RWPE2 (cell line): ENCODE results near the gene MTFR2.

ENCODE experiments used
- ATAC-seq: fragments of 200-7000 bp; cut with Tn5 transposase; 3 replicates; pipeline ENCODE4 v1.9.1; 2021; ENCODE audit warnings: low read depth
- DNase-seq: peaks from one replicate; pipeline ENCODE4 v3.0.0-alpha.2; 2020; ENCODE audit warnings: low spot score
- H3K27ac ChIP-seq: fragments of 450-650 bp; 2 replicates; pipeline ENCODE4 v1.5.1; 2017; ENCODE audit warnings: mild to moderate bottlenecking; ENCODE audit not compliant: poor library complexity, severe bottlenecking
- H3K27me3 ChIP-seq: fragments of 250-450 bp; sonication (Bioruptor Pico); 2 replicates; pipeline ENCODE4 v1.5.1; 2021; ENCODE audit warnings: mild to moderate bottlenecking, moderate library complexity; ENCODE audit not compliant: insufficient read depth, poor library complexity, severe bottlenecking
- H3K36me3 ChIP-seq: fragments of 250-450 bp; sonication (Bioruptor Pico); 2 replicates; pipeline ENCODE4 v1.5.1; 2020; ENCODE audit warnings: low read depth, mild to moderate bottlenecking, moderate library complexity
- H3K4me1 ChIP-seq: fragments of 250-450 bp; sonication (Bioruptor Pico); 2 replicates; pipeline ENCODE4 v1.5.1; 2021; ENCODE audit warnings: mild to moderate bottlenecking, moderate library complexity; ENCODE audit not compliant: insufficient read depth, poor library complexity, severe bottlenecking
- H3K4me3 ChIP-seq: fragments of 250-450 bp; sonication (Bioruptor Pico); 2 replicates; pipeline ENCODE4 v1.5.1; 2021; ENCODE audit warnings: mild to moderate bottlenecking, moderate library complexity; ENCODE audit not compliant: severe bottlenecking
- H3K9me3 ChIP-seq: fragments of 250-450 bp; sonication (Bioruptor Pico); 2 replicates; pipeline ENCODE4 v1.5.1; 2021; ENCODE audit warnings: mild to moderate bottlenecking, moderate library complexity; ENCODE audit not compliant: severe bottlenecking
- CTCF ChIP-seq: fragments of 450-650 bp; IDR thresholded peaks from one replicate; pipeline ENCODE4 v1.5.1; 2017; ENCODE audit warnings: mild to moderate bottlenecking, moderate library complexity; ENCODE audit not compliant: poor library complexity, severe bottlenecking

Gene MTFR2

GRCh38 chr6:136289327-136289578 lies 39.1 kb upstream of the MTFR2 start:
- TF ChIP-seq CTCF = no peak
- Histone ChIP-seq H3K36me3 (peaks cover 23% of the 10 kb centered on the region), H3K4me3 (peak overlapping the region; percentile 91), H3K9me3 (no peaks in the 10 kb centered on the region), H3K27ac (peak overlapping the region; percentile 92), H3K4me1 (peaks cover 24% of the 10 kb centered on the region), H3K27me3 (no peaks in the 10 kb centered on the region)
- ATAC-seq = peak; percentile 53
- peak; percentile 88 for DNase-seq

- ATAC-seq (peak; percentile 67), DNase-seq (peak; percentile 86)
- Histone ChIP-seq H3K4me1 (peaks cover 27% of the 10 kb centered on the region), H3K27ac (peak overlapping the region; percentile 92), H3K27me3 (no peaks in the 10 kb centered on the region), H3K36me3 (peaks cover 23% of the 10 kb centered on the region), H3K9me3 (no peaks in the 10 kb centered on the region), H3K4me3 (peak overlapping the region; percentile 91)
- peak; percentile 5 for TF ChIP-seq CTCF
Measured at GRCh38 chr6:136288566-136289326, 38.6 kb upstream of the MTFR2 start.

- Histone ChIP-seq H3K36me3 (peaks cover 55% of the 10 kb centered on the region), H3K4me1 (peaks cover 43% of the 10 kb centered on the region), H3K4me3 (no peak overlapping the region), H3K27ac (no peak overlapping the region), H3K27me3 (no peaks in the 10 kb centered on the region), H3K9me3 (no peaks in the 10 kb centered on the region)
- DNase-seq (no peak), ATAC-seq (no peak)
- no peak for TF ChIP-seq CTCF
Measured at GRCh38 chr6:136284909-136285308, 34.8 kb upstream of the MTFR2 start.

- Histone ChIP-seq H3K4me3 (no peak overlapping the region), H3K9me3 (no peaks in the 10 kb centered on the region), H3K27ac (no peak overlapping the region), H3K36me3 (peaks cover 61% of the 10 kb centered on the region), H3K27me3 (no peaks in the 10 kb centered on the region), H3K4me1 (peaks cover 43% of the 10 kb centered on the region)
- TF ChIP-seq CTCF = no peak
- ATAC-seq (no peak), DNase-seq (no peak)
Measured at GRCh38 chr6:136282906-136283305, 32.8 kb upstream of the MTFR2 start.

- H3K27me3 ChIP-seq = no peaks in the 10 kb centered on the region
- H3K9me3 ChIP-seq = no peaks in the 10 kb centered on the region
- peaks cover 79% of the 10 kb centered on the region for H3K36me3 ChIP-seq
- no peak for ATAC-seq
- no peak overlapping the region for H3K27ac ChIP-seq
- no peak overlapping the region for H3K4me3 ChIP-seq
- TF ChIP-seq CTCF = no peak
- peaks cover 31% of the 10 kb centered on the region for H3K4me1 ChIP-seq
- DNase-seq = no peak
Measured at GRCh38 chr6:136280032-136280609, 30.0 kb upstream of the MTFR2 start.
